Stomach (tissue), 9 donors: ENCODE results near the gene SAMD14. TPM values are rescaled to one million over a fixed set of nuclear protein-coding genes. Genes with fewer than 3 reads are reported as not detected.

Experiments used
- DNase-seq, 2 donors: peaks; one replicate each; pipeline versions ENCODE4 v3.0.0 to v3.0.0-alpha.2; 2013 to 2019
- H3K27ac ChIP-seq, 5 donors: fragments of 200-600 bp in 4 of 5; sonication (generic) in 4 of 5; one replicate each; pipeline ENCODE4 v1.5.1; 2013 to 2019; ENCODE audit warnings: mild to moderate bottlenecking in 1 of 5, moderate library complexity in 1 of 5
- H3K27me3 ChIP-seq, 3 donors: fragments of 200-600 bp; sonication (generic); one replicate each; pipeline ENCODE4 v1.5.1; 2017 to 2019; ENCODE audit warnings: mixed run types in 1 of 3
- H3K36me3 ChIP-seq, 4 donors: fragments of 200-600 bp; sonication (generic); 1 replicate in 3 of 4; 2 replicates in 1 of 4; pipeline ENCODE4 v1.5.1; 2016 to 2019
- H3K4me1 ChIP-seq, 4 donors: fragments of 200-600 bp; sonication (generic); one replicate each; pipeline ENCODE4 v1.5.1; 2016 to 2019
- H3K4me3 ChIP-seq, 4 donors: fragments of 200-600 bp; sonication (generic) in 3 of 4; one replicate each; pipeline ENCODE4 v1.5.1; 2016 to 2019; ENCODE audit warnings: mild to moderate bottlenecking in 1 of 4
- H3K9me3 ChIP-seq, 4 donors: fragments of 200-600 bp; sonication (generic); one replicate each; pipeline ENCODE4 v1.5.1; 2016 to 2019
- CTCF ChIP-seq, 7 experiments: fragments of 450-650 bp in 4 of 7; fragments of 200-600 bp in 3 of 7; sonication (generic) in 3 of 7; IDR thresholded peaks; one replicate each; pipeline ENCODE4 v1.5.1; 2016 to 2019; ENCODE audit warnings: antibody characterized with exemption in 7 of 7, control low read depth in 2 of 7, mild to moderate bottlenecking in 1 of 7
- EP300 ChIP-seq: sonication (generic); formaldehyde crosslinking; IDR thresholded peaks from one replicate; pipeline ENCODE4 v1.6.1; 2017; ENCODE audit warnings: antibody characterized with exemption
- POLR2A ChIP-seq, 4 donors: fragments of 450-650 bp; IDR thresholded peaks; one replicate each; pipeline ENCODE4 v1.6.1; 2016; ENCODE audit warnings: antibody characterized with exemption in 4 of 4, control low read depth in 2 of 4, mild to moderate bottlenecking in 1 of 4, moderate library complexity in 1 of 4
- POLR2AphosphoS5 ChIP-seq, 3 donors: sonication (generic); formaldehyde crosslinking; IDR thresholded peaks; one replicate each; pipeline ENCODE4 v1.6.1; 2016; ENCODE audit warnings: antibody characterized with exemption in 3 of 3
- WGBS, 5 donors: extraction: QIAGEN DNeasy Blood & Tissue Kit in 3 of 5; methylation state at CpG; one replicate each; pipeline versions ENCODE4 v1.1.5 to v1.1.7; 2013 to 2018; 5-methylcytosine and 5-hydroxymethylcytosine counted together
- intact Hi-C: fragments of 100-400 bp; cut with DNase I; formaldehyde crosslinking; loops from one replicate; pipeline ENCODE4 v1.15.1; 2023; ENCODE audit warnings: low total_unique reads
- polyA plus RNA-seq, 3 donors: library from polyadenylated mRNA; stranded (reverse); fragments of 200-250 nt; gene quantifications; one replicate each; pipeline ENCODE4 v1.2.3, GENCODE V29; 2013
- total RNA-seq, 5 donors: library from RNA; depleted of rRNA; stranded (reverse); fragments of >200 nt; gene quantifications; one replicate each; pipeline versions ENCODE4 v1.1.0 to v1.2.3, GENCODE V29; 2014 to 2016
- donor health status: healthy with polysubstance abuse.
- donor health status: Bipolar disorder and iron deficiency.
- donor health status: healthy.

Gene SAMD14
- total and polyA plus RNA-seq, 8 donors: 1.3 to 87.0 (median 1.8) TPM; not detected in 2

DNA sequence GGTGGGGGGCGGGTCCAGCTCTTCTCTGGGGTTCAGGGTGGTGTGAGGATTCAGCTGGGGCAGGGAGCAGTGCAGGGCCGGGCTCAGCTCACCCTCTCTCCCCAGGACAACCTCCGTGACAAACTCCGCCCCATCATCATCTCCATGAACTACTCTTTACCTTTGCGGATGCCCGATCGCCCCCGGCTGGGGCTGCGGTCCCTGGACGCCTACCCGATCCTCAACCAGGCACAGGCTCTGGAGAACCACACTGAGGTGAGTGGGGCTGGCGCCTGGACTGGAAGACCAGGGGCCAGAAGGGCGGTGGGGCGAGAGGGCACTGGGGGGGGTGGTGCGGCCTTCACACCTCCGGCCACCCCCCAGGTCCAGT is 53.8 kb downstream of the SAMD14 start:
- intact Hi-C loops: no loop called here
- Histone ChIP-seq H3K9me3 (peaks cover 0 to 4% (median 0%) of the 10 kb centered on the region in 4 donors), H3K27ac (peak overlapping the region in 2 of 5 donors; percentile 8 to 13), H3K4me1 (peaks cover 9 to 13% (median 9%) of the 10 kb centered on the region in 4 donors), H3K4me3 (no peak overlapping the region), H3K27me3 (no peaks in the 10 kb centered on the region), H3K36me3 (peaks cover 76 to 100% (median 99%) of the 10 kb centered on the region in 4 donors)
- TF ChIP-seq POLR2AphosphoS5 (IDR thresholded peaks at IDR 0.05) (no peak), EP300 (no peak), CTCF (IDR thresholded peaks at IDR 0.05) (no peak), POLR2A (IDR thresholded peaks at IDR 0.05) (no peak)
- no peak for DNase-seq
- 89 to 95% (median 92%) methylated on average over 15 to 16 of the region's 16 CpGs for WGBS, 5 donors

DNA sequence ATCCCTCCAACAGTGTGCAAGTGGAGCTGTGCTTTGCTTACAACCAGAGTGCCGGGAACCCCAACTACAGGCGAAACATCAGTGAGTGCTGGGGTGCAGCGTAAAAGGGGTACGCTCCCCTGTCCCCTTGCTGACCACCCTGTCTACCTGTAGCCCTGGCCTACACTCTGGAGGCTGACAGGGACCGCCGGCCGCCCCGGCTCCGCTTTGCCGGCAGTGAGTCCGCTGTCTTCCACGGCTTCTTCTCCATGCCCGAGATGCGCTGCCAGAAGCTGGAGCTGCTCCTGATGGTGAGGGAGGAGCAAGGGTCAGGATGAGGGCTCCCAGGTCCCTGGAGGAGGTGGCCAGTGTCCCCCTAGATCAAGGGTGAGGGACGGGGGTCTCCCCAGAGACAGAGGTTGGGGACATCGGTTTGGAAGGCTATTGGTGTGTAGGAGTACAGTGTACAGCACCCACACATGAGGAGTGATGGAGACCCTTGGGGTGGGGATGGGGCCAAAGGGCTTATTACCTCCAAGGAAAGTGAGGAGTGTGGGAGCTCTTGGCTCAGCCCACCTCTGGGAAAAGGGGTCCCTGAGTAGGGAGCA is 54.4 kb downstream of the SAMD14 start:
- peaks cover 9 to 13% (median 9%) of the 10 kb centered on the region in 4 donors for H3K4me1 ChIP-seq
- H3K27me3 ChIP-seq: no peaks in the 10 kb centered on the region
- no peak overlapping the region for H3K27ac ChIP-seq
- TF ChIP-seq EP300: no peak
- no peak for TF ChIP-seq POLR2A (IDR thresholded peaks at IDR 0.05)
- TF ChIP-seq POLR2AphosphoS5 (IDR thresholded peaks at IDR 0.05): no peak
- TF ChIP-seq CTCF (IDR thresholded peaks at IDR 0.05): no peak
- intact Hi-C loops: no loop called here
- H3K36me3 ChIP-seq: peaks cover 76 to 100% (median 99%) of the 10 kb centered on the region in 4 donors
- H3K4me3 ChIP-seq: no peak overlapping the region
- WGBS, 5 donors: 93 to 97% (median 94%) methylated on average over 15 to 16 of the region's 16 CpGs
- no peak for DNase-seq
- H3K9me3 ChIP-seq: peaks cover 0 to 4% (median 0%) of the 10 kb centered on the region in 4 donors

DNA sequence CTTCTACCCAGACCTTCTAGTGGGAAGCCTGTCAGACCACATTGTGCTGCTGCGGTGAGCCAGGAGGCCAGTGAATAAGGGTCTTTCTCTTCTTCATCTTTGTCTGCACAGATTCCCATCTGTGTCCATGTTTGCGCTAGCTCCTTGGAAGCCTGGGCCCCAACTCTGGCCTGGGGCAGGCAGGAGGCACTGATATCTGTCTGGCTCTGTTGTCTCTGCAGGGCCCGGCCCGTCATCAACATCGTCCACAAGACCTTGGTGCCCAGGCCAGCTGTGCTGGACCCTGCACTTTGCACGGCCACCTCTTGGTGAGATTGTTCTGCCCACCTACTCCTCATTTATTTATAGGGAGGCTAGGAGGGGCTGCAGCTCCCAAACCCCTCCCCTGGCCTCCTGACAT is 55.7 kb downstream of the SAMD14 start:
- TF ChIP-seq EP300 (no peak), POLR2AphosphoS5 (IDR thresholded peaks at IDR 0.05) (no peak), CTCF (IDR thresholded peaks at IDR 0.05) (no peak), POLR2A (IDR thresholded peaks at IDR 0.05) (no peak)
- no peak overlapping the region for H3K4me3 ChIP-seq
- no peak overlapping the region for H3K27ac ChIP-seq
- intact Hi-C loops: no loop called here
- DNase-seq: no peak
- H3K4me1 ChIP-seq: peaks cover under 1 to 4% (median 2%) of the 10 kb centered on the region in 4 donors
- H3K27me3 ChIP-seq: no peaks in the 10 kb centered on the region
- H3K9me3 ChIP-seq: peaks cover 0 to 4% (median 0%) of the 10 kb centered on the region in 4 donors
- WGBS, 5 donors: 84 to 95% (median 90%) methylated on average over 3 to 6 of the region's 6 CpGs
- H3K36me3 ChIP-seq: peaks cover 82 to 100% (median 99%) of the 10 kb centered on the region in 4 donors

GRCh38 chr17:50072925-50073324 is 57.0 kb downstream of the SAMD14 start:
- 57 to 83% (median 75%) methylated on average over 1 of the region's 1 CpG for WGBS, 5 donors
- peaks cover 80 to 100% (median 99%) of the 10 kb centered on the region in 4 donors for H3K36me3 ChIP-seq
- intact Hi-C loops: no loop called here

More at GRCh38 chr17:50072925-50073324, 57.0 kb downstream of the SAMD14 start:
- Histone ChIP-seq H3K4me1 (no peaks in the 10 kb centered on the region), H3K27me3 (no peaks in the 10 kb centered on the region), H3K4me3 (no peak overlapping the region), H3K27ac (no peak overlapping the region), H3K9me3 (peaks cover 0 to 4% (median 0%) of the 10 kb centered on the region in 4 donors)
- DNase-seq: no peak
- TF ChIP-seq POLR2AphosphoS5 (IDR thresholded peaks at IDR 0.05) (no peak), POLR2A (IDR thresholded peaks at IDR 0.05) (no peak), EP300 (no peak), CTCF (IDR thresholded peaks at IDR 0.05) (no peak)
